ENCODE measurements around the gene UTP4.
"Not testable (repeated sequence)": the region's sequence is repeated elsewhere in the genome, so short reads cannot be mapped to it uniquely, and the experiment has no call there.

The UTP4 gene

DNA sequence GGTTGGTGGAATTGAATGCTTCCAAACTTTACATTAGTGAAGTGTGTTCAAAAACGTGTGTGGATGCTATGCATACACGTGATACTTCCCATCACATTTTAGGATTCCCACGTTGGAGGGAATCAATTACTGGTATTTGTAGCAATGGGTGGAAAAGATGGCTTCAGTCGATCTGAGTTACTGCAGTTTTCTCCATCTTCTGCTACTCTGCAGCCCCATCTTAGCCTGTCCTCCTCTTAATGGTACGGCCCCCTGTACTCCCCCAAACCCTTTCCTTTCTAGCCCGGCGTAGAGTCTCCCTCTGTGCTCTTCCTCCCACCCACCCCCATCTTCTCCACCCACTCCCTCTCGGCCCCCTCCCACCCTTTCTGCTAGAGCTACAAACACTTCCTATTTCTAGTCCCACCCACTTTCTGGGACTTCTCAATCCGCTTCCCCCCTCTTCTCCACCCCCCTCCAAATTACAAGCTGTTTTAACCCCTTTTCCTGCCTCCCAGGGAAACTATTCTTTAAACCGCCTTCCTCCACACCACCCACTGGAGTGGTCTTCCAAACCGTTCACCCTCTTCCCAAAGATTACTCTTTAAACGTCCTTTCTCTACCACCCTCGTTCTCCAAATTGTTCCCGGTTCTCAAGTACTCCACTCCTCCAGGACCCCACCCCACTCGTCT, 1.1 kb upstream of the UTP4 start:
- DNase-seq (ENCODE audit: low read depth in 2 of 2): no peak

DNA sequence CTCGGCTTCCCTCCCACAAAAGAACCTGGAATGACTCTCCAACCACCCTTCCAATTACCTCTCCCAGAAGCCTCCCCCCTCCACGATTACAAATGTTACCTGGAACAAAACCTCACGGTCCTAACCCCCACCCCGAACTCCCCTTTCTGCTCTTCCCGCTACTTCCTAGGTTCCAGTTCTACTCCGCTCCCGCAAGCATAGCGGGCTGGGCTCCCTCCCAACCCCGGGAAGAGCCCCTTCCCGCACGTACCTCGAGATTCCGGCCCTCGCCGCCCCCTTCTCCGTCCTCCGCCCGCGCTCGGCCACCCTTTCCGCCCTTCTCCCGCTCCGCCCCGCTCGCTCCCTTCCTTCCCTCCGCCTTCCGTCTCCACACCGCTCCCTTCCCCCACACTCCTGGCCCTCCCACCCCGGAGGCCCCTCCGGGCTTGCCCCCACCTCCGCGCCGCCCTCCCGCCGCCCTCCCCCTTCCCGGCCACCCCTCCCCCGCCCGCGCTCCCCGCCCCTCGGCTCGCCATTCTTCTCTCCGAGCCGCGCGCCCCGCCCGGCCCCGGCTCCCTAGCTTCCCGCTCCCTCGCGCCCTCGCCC, 518 bp upstream of the UTP4 start:
- peak; percentile 64 to 68 for DNase-seq (ENCODE audit: low read depth in 2 of 2)

DNA sequence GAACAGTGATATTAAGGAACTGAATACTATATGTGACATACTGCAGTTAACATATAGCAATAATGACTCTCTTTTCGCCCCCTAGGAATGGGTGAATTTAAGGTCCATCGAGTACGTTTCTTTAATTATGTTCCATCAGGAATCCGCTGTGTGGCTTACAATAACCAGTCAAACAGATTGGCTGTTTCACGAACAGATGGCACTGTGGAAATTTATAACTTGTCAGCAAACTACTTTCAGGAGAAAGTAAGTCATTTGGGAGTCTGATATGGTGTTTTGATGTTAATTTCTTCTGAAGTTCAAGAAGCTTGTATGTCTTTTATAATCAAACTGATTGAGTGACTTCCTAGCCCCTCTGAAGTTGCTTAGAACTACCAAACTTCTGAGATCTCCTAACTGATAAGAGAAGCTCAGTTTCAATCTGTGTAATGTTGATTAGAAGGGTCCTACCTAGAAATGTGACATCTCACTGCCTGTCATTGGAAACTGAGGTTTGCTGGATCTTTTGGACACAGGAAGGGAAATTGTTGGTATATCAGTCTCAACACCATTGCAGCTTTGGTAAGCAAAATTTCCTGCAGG, 1.0 kb downstream of the UTP4 start:
- DNase-seq (ENCODE audit: low read depth in 2 of 2): no peak

DNA sequence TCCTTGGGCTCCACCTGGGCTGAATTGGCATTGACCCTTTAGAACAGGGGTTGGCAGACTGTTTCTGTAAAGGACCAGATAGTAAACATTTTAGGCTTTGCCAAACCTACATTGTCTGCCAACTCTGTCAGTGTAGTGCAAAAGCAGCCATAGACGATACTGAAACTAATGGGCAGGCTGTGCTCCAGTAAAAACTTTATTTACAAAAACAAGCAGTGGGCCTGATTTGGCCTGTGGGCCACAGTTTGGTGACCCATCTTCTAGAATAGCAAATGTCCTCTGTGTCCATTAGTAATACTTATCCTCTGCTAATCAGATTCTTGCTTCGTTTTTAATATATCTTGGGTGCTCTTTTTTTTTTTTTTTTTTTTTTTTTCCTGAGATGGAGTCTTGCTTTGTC, 6.2 kb downstream of the UTP4 start:
- DNase-seq (ENCODE audit: low read depth in 2 of 2): no peak

DNA sequence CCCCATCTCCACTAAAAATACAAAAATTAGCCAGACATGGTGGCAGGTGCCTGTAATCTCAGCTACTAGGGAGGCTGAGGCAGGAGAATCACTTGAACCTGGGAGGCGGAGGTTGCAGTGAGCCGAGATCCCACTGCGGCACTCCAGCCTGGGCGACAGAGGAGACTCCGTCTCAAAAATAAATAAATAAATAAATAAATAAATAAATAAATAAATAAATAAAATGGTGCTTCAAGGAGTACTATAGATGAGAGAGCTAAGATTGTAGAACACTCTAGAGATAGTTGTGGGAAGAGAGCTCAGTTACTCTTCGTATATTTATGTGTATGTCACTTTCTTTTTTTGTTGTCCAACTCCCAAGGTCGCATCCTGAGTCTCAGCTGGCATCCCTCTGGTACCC, 7.0 kb downstream of the UTP4 start:
- not testable (repeated sequence) for DNase-seq (ENCODE audit: low read depth in 2 of 2)

DNA sequence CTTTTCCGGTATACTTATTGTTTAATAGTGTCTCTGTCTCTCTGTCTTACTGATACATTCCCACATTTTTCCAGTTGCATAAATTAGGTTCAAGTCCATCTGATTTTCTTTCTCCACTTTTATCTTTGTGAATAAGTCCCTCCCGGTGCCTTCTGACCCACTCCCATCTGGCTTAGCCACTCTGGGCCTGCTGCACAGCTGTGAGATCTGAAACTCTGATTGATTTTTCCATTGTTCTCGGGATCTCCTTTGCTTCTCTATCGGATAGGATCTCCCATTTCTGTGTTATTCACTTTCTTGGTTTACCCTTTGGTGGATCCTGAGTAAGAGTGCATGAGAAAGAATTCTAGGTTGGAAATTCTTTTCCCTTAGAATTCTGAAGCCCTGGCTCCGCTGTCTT, 8.6 kb downstream of the UTP4 start:
- DNase-seq (ENCODE audit: low read depth in 2 of 2): no peak

DNA sequence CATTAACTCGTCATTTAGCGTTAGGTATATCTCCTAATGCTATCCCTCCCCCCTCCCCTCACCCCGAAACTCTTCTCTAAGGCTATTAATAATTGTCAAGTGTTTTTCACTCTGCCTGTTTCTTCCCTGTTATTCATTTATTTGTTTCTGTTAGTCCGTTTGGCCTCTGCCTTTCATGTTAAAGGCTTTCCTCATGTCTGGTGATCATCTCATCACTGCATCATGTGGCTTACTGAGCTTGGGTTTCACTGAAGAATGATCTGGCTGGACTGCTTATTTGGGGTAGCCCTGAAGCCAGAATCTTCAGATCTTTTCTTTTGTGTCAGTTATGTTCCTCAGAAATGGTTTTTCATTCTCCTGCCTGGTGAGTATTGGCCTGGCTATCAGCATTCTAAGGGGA, 9.5 kb downstream of the UTP4 start:
- DNase-seq (ENCODE audit: low read depth in 2 of 2): no peak

DNA sequence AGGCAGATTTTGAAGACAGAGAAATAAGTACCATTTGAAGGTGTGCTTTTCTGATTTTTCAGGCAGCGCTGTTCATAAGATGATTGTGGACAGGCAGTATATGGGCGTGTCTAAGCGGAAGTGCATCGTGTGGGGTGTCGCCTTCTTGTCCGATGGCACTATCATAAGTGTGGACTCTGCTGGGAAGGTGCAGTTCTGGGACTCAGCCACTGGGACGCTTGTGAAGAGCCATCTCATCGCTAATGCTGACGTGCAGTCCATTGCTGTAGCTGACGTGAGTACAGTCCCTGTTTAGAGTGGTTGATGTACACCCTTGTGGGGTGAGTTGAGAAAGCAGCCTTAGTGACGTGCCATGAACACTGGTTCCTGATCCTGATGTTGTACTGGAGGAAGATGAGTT, 10.7 kb downstream of the UTP4 start:
- DNase-seq (ENCODE audit: low read depth in 2 of 2): no peak

DNA sequence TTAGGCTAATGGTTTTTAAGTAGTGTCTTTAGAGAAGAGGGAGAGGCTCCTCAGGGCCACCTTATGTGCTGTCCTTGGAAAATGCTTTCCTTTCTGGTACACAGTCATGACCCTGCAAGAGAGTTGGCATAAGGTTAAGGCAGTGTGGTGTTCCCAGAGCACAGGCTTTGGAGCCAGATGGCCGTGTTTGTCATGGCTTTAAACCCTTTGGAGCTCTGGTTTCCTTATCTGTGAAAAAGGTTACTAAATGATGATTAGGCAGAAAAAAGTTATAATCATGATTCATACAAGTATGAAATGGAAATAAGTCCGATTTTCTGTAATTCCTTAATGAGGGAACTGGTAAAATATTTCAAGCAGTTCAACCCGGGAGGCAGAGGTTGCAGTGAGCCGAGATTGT, 13.2 kb downstream of the UTP4 start:
- DNase-seq (ENCODE audit: low read depth in 2 of 2): no peak

DNA sequence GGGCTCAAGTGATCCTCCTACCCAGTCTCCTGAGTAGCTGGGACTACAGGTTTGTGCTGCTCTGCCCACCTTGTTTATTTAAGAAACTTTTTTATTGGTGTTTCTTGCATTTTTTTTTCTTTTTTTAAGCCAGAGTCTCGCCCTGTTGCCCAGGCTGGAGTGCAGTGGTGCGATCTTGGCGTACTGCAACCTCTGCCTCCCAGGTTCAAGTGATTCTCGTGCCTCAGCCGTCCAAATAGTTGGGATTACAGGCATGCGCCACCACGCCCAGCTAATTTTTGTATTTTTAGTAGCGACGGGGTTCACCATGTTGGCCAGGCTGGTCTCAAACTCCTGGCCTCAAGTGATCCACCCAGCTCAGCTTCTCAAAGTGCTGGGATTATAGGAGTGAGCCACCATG, 17.2 kb downstream of the UTP4 start:
- not testable (repeated sequence) for DNase-seq (ENCODE audit: low read depth in 2 of 2)

DNA sequence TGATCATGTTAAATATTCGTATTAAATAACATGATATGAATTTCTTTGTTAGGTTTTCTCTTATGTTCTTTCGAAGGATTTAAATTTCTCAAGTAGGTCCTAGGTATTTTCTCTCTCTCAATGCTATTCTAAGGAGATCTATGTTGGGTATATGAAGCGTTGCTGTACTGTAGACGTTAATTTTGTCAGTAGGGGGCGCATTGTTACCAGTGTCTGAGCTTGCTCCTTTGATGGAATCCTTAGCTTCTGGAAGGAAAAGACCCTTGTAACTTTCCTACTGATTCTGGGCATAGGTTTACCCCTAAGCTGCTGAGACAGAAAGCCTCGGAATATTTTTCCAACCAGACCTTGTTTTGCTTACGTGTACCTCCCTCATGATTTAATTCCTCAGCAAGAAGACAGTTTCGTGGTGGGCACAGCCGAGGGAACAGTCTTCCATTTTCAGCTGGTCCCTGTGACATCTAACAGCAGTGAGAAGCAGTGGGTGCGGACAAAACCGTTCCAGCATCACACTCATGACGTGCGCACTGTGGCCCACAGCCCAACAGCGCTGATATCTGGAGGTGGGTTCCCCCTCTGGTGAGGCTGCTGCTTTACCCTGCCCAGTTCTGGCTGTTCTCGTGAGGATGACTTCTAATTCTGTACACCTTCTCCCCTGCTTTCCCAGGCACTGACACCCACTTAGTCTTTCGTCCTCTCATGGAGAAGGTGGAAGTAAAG, 17.9 kb downstream of the UTP4 start:
- peak; percentile 55 to 59 for DNase-seq (ENCODE audit: low read depth in 2 of 2)

DNA sequence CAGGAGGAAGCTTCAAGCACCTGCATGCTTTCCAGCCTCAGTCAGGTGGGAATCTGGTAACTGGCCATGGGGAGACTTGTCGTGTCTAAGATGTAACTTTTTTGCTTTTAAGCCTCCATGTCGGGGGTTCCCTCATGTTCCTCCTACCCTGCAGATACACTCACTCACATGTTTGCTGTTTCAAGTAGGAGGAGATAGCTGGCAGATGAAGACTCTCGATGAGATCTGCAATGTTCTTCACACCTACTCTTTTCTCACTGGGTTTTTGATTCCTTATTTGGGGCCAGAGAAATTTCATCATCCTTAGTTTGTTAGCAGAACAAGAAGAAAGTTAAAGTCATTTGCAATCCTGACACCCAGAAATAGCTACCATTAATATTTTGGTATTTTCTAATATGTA, 24.7 kb downstream of the UTP4 start:
- no peak for DNase-seq (ENCODE audit: low read depth in 2 of 2)

DNA sequence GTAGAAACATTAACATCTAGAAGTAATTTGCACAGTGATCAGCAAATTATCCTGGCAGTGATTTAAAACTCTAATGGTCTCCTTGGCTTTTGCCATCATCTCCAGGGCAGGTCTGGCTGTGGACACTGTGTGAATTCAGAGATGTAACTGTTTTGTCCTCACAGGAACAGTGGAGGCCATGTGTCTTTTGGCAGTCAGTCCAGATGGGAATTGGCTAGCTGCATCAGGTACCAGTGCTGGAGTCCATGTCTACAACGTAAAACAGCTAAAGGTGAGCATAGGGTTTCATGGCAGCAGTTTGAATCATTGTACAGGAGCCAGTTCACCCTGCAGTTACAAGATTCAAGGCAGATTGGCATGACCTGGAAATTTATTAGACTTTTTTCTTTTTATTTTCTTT, 27.7 kb downstream of the UTP4 start:
- DNase-seq (ENCODE audit: low read depth in 2 of 2): no peak

DNA sequence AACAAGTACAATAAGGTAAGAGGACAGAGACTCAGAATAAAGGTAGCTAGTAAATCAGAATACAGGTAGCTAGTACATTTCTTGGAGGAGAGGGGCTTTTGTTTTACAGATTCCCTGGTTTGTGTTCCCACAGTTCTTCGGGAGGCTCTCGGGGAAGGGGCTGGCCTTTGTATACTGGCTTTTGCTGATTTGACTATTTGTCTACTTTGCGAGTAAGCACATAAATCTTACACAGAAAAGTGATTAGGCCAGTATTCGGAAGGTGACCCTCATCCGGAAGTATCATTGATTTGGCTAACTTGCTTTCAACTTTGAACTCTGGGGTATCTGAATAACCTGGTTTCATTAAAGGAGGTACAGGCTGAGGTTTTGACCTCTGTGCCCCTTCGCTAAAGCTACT, 33.1 kb downstream of the UTP4 start:
- DNase-seq (ENCODE audit: low read depth in 2 of 2): no peak

DNA sequence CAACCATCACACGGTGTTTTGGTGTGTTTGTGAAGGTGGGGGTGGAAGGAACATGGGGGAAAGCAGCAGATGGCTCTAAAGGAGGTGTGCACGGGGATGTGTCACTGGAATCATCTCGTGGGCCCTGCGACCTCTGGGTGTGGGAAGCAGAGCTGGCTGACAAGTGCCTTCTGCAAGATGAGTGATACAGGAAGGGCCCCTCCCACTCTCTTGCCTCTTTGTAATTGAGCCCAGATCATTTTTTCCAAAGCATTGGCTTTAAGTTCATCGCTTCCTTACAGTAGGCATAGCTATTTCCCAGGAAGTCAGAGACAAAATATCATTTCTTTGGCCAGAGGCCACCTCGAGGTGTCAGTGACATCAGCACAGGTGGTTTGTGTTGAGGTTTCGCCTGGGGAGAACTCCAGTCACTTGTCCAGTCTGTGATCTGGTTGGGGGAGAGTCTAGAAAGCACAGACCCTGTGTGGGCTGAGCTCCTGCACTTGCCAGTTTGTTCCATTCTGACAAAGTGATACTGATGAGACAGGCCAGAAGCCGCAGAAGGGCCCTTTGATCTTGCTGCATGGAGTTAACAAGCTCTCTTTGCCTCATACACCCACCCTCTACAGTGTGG, 33.9 kb downstream of the UTP4 start:
- DNase-seq (ENCODE audit: low read depth in 2 of 2): no peak

DNA sequence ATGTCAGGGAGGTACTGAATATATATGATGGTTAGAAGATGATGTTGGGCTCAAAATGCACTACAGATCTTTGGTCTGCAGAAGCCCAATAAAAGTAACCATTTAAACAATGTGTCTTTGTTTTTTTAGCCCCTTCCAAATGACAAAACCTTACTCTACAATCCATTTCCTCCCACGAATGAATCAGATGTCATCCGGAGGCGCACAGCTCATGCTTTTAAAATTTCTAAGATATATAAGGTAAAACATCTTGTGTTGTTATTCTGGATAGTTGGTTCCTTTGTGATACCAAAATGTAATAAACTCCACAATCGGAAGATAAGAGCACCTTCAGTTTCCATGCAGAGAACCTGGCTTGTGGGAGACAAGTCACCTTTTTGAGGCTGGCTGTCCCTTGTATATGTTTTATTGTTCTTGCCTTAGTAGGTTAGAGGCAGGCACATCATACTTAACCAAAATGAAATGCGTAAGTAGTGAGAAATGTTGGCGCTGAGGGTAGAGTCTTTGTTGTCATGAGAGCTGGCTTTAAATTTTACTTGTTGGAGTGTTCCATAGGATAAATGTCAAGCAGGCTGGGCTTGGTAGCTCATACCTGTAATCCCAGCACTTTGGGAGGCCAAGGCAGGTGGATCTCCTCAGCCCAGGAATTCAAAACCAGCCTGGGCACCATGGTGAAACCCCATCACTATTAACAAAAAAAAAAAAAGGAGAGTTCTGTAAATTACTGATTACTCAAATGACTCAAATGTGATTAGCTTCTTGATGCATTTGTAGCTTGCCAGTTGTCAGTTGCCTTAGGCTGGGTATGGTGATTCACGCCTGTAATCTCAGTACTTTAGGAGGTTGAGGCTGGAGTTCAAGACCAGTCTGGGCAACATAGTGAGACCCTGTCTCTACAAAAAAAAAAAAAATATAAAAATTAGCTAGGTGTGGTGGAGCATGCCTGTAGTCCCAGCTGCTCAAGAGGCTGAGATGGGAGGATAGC, 34.8 kb downstream of the UTP4 start:
- DNase-seq (ENCODE audit: low read depth in 2 of 2): no peak

DNA sequence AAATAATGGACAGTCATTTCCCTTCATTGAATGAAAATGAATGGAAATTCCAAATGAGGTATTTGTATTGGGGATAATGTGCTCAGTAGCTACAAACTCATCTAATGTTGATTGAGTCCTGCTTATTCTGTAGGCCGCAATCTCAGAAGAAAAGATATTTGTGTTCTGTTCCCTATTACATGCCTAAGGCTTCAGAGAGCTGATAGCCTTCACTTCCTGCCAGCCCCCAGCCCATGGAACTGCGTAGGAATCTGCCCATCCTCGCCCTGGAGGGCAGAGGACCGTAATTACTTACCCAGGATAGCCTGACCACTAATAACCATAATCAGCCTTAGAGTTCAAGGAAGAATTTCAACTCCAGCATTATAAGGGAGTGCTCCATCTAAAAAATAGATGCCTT, 36.6 kb downstream of the UTP4 start:
- DNase-seq (ENCODE audit: low read depth in 2 of 2): no peak

DNA sequence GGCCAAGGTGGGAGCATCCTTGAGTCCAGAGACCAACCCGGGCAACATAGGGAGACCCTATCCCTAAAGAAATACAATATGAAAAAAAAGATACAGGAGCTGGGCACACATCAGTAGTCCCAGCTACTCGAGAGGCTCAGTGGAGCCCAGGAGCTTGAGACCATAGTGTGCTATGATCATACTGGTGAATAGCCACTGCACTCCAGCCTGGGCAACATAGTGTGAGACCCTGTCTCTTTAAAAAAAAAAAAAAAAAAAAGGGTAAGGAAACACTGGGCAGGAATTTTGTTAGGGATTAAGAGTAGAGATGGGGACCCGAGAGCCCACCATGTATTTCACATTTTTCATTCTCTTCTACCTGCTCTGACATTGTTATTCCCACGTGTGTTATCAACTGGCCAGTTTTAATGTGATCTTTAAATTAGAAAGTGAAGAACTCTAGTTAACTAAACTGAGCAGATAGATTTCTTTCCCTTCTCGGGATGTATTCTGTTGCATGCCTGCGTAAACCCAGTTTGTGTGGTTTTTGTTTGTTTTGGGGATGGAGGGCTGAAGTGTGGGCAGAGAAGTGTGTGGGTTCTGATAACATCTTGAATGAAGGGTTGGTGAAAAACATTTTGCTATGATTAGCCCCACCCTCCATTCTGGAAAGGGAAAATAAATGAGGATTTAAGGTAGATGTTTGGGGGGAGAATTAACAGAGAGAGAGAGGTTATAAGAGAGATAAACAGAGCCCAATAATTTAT, 37.3 kb downstream of the UTP4 start:
- DNase-seq (ENCODE audit: low read depth in 2 of 2): no peak

DNA sequence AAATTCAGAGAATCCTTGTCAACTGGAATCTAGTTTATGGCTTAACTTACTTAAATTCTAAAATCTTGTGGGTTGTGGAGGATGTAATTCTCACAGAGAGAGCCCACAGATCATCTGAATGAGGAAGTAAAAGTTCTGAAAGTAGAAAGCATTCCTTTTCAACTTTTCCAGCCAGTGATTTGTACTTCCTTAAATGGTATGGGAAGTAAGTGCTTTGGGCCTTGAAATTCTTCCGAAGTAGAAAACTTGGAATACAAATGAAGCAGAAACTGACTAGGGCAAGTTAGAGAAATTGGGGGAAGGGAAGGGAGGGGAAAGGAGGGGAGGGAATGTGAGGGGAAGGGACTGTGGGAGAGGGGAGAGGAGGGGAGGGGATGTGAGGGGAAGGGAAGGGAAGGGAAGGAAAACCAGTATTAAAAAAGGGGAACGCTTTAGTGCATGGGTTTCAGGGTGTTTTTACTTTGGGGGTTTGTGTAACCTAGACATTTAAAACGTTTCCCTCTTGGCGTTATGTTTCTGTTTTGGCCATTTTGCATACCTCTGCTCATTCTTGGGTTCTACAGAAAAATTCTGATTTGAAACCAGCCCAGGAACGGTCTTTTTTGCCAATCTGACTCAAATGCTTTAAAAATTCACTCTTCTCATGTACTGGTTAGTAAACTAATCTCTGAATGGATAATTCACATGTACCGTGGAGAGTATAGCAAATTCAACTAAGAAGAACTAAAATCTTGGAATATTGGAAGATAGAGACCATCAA, 39.1 kb downstream of the UTP4 start:
- no peak for DNase-seq (ENCODE audit: low read depth in 2 of 2)
